Colonic mucosa (tissue), 4 donors: ENCODE results near the gene PRPH. TPM values are rescaled to one million over a fixed set of nuclear protein-coding genes. Genes with fewer than 3 reads are reported as not detected.

Experiments used
- DNase-seq: peaks from one replicate; pipeline ENCODE4 v3.0.0-alpha.2; 2020
- H3K27ac ChIP-seq: fragments of 200-600 bp; one replicate; pipeline ENCODE4 v1.8.0; 2021
- H3K27me3 ChIP-seq: fragments of 200-600 bp; one replicate; pipeline ENCODE4 v1.8.0; 2021
- H3K36me3 ChIP-seq: fragments of 200-600 bp; one replicate; pipeline ENCODE4 v1.8.0; 2021
- H3K4me1 ChIP-seq: fragments of 200-600 bp; one replicate; pipeline ENCODE4 v1.8.0; 2021; ENCODE audit warnings: mild to moderate bottlenecking
- H3K4me3 ChIP-seq: fragments of 200-600 bp; one replicate; pipeline ENCODE4 v1.8.0; 2021
- H3K9ac ChIP-seq, 2 donors: one replicate each; pipeline ENCODE4 v1.7.0; 2013; ENCODE audit warnings: control low read depth in 2 of 2, low read depth in 2 of 2, low read length in 2 of 2
- H3K9me3 ChIP-seq: fragments of 200-600 bp; one replicate; pipeline ENCODE4 v1.8.0; 2021
- intact Hi-C: fragments of 100-400 bp; cut with DNase I; formaldehyde crosslinking; loops from one replicate; pipeline ENCODE4 v1.14.1; 2022
- total RNA-seq, 2 donors: library from RNA; stranded (reverse); fragmentation: NEBNext Ultra II Directional in 1 of 2; extraction: Animal tissue kit (Norgen Biotek cat#: 25700) in 1 of 2; gene quantifications; one replicate each; pipeline ENCODE4 v1.2.1, GENCODE V29; 2021
- TF ChIP-seq, protein P1 (sequence below): fragments of 200-600 bp; IDR thresholded peaks from one replicate; pipeline ENCODE4 v1.8.0; 2022; ENCODE audit warnings: antibody characterized with exemption, mild to moderate bottlenecking
- donor health status: healthy.
- donor health status: DM: no; HTN: no; CAD: no.
- donor health status: DM: no; HTN: no; CAD: no.

The PRPH gene
- total RNA-seq, 2 donors from 2014 or later: 3.9 to 21.9 TPM

DNA sequence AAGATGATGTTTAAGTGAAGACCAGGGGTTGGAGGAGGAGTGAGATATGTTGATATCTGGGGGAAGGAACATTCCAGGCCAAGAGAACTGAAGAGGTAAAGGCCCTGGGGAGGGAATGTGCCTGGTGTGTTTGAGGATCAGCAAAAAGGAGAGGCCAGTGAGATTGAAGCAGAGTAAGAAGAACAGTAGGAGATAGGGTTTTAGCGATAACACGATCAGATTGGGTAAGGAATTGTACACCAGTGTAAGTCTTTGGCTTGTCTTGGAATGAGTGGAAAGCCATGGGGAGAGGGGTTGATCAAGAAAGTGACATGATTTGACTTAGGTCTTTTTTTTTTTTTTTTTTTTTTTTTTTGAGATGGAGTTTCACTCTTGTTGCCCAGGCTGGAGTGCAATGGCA lies 32.9 kb downstream of the PRPH start:
- peaks cover 5% of the 10 kb centered on the region for H3K4me1 ChIP-seq
- H3K9me3 ChIP-seq: no peaks in the 10 kb centered on the region
- TF ChIP-seq, protein P1, sequence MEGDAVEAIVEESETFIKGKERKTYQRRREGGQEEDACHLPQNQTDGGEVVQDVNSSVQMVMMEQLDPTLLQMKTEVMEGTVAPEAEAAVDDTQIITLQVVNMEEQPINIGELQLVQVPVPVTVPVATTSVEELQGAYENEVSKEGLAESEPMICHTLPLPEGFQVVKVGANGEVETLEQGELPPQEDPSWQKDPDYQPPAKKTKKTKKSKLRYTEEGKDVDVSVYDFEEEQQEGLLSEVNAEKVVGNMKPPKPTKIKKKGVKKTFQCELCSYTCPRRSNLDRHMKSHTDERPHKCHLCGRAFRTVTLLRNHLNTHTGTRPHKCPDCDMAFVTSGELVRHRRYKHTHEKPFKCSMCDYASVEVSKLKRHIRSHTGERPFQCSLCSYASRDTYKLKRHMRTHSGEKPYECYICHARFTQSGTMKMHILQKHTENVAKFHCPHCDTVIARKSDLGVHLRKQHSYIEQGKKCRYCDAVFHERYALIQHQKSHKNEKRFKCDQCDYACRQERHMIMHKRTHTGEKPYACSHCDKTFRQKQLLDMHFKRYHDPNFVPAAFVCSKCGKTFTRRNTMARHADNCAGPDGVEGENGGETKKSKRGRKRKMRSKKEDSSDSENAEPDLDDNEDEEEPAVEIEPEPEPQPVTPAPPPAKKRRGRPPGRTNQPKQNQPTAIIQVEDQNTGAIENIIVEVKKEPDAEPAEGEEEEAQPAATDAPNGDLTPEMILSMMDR: no peak
- no peaks in the 10 kb centered on the region for H3K36me3 ChIP-seq
- no peak overlapping the region for H3K4me3 ChIP-seq
- intact Hi-C loops: no loop called here
- no peak overlapping the region for H3K9ac ChIP-seq
- H3K27ac ChIP-seq: no peak overlapping the region
- no peaks in the 10 kb centered on the region for H3K27me3 ChIP-seq
- no peak for DNase-seq

DNA sequence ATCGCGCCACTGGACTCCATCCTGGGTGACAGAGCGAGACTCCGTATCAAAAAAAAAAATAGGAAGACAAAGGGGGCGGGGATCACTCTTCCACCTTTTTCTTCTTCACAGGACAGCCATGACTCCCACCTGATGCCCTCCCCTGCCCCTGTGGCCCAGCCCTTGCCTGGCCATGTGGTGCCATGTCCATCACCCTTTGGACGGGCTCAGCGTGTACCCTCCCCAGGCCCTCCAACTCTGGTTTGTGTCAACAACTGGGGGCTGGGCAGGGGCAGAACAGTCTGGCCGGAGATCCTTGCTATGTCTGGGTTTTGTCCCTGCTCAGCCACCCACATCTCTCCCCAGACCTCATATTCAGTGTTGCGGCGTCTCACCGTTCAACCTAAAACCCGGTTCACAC lies 33.9 kb downstream of the PRPH start:
- Histone ChIP-seq H3K4me1 (peaks cover 2% of the 10 kb centered on the region), H3K9ac (no peak overlapping the region), H3K36me3 (no peaks in the 10 kb centered on the region), H3K4me3 (no peak overlapping the region), H3K27ac (no peak overlapping the region), H3K27me3 (peaks cover 4% of the 10 kb centered on the region), H3K9me3 (no peaks in the 10 kb centered on the region)
- intact Hi-C loops: no loop called here
- TF ChIP-seq, protein P1: no peak
- no peak for DNase-seq

DNA sequence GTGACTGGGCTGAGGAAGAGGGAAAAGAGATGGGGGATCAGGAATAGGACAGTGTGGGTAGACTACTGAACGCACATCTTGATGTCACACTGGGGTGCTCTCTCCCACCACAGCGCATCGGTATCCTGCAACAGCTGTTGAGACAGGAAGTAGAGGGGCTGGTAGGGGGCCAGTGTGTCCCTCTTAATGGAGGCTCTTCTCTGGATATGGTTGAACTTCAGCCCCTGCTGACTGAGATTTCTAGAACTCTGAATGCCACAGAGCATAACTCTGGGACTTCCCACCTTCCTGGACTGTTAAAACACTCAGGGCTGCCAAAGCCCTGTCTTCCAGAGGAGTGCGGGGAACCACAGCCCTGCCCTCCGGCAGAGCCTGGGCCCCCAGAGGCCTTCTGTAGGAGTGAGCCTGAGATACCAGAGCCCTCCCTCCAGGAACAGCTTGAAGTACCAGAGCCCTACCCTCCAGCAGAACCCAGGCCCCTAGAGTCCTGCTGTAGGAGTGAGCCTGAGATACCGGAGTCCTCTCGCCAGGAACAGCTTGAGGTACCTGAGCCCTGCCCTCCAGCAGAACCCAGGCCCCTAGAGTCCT lies 35.2 kb downstream of the PRPH start:
- H3K9ac ChIP-seq: peak overlapping the region in 1 of 2 donors; percentile 30

DNA sequence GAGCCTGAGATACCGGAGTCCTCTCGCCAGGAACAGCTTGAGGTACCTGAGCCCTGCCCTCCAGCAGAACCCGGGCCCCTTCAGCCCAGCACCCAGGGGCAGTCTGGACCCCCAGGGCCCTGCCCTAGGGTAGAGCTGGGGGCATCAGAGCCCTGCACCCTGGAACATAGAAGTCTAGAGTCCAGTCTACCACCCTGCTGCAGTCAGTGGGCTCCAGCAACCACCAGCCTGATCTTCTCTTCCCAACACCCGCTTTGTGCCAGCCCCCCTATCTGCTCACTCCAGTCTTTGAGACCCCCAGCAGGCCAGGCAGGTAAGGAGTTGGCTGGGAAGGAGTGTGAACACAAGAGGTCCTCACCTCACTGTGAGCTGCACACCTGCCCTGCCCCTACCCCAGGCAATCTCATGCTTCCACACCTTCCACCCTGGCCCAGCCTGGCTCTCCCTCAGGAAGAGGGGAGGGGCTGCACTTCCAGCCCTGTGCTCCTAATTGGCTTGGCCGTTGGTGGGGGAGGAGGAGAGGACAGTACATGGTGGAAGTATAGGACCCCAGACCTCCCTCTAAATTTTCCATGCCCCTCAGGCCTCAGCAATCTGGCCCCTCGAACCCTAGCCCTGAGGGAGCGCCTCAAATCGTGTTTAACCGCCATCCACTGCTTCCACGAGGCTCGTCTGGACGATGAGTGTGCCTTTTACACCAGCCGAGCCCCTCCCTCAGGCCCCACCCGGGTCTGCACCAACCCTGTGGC lies 35.9 kb downstream of the PRPH start:
- intact Hi-C loops: no loop called here
- Histone ChIP-seq H3K27me3 (peaks cover 20% of the 10 kb centered on the region), H3K27ac (no peak overlapping the region), H3K9me3 (no peaks in the 10 kb centered on the region), H3K9ac (no peak overlapping the region), H3K4me1 (no peaks in the 10 kb centered on the region), H3K4me3 (no peak overlapping the region), H3K36me3 (no peaks in the 10 kb centered on the region)
- TF ChIP-seq, protein P1: no peak
- DNase-seq: no peak

More for the DNA sequence above, 35.2 kb downstream of the PRPH start:
- TF ChIP-seq, protein P1: no peak
- H3K36me3 ChIP-seq: no peaks in the 10 kb centered on the region
- intact Hi-C loops: no loop called here
- no peaks in the 10 kb centered on the region for H3K9me3 ChIP-seq
- H3K27ac ChIP-seq: no peak overlapping the region
- no peak for DNase-seq
- H3K4me3 ChIP-seq: no peak overlapping the region
- H3K27me3 ChIP-seq: peaks cover 16% of the 10 kb centered on the region
- no peaks in the 10 kb centered on the region for H3K4me1 ChIP-seq

DNA sequence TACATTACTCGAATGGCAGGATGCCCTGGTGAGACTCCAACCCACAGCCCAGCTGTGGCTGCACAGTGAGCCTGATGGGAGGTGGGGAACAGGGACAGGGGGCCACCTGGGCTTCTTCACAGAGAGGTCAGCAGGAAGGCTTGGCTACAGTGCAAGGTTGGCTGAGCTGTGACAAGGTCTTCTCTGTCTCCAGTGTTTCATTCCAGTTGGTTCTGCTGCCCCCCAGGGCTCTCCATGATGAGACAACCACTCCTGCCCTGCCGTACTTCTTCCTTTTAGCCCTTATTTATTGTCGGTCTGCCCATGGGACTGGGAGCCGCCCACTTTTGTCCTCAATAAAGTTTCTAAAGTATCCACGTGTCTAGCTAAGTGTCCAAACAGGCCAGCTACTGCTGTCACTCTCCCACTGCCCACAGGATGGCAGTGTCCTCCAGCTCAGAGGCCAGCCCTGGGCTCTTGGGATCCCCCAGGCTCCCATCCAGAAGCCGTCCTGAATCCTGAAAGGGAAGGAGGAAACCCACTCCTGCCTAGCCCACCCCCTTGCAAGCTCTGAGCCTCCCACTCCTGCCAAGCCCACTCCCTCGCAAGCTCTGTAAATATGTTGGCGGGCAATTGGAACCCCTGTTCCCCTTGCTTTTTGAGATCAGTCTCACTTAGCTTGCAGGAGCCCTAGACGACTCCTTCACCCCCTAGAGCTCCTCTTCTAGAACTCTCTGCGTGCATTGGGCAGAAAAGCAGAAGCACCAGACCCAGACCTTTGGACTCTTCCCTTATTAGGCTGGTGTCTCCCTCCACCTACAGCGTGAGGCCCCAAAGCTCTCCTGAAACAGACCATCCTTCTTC lies 36.7 kb downstream of the PRPH start:
- Histone ChIP-seq H3K36me3 (no peaks in the 10 kb centered on the region), H3K9me3 (no peaks in the 10 kb centered on the region), H3K9ac (no peak overlapping the region), H3K4me3 (no peak overlapping the region), H3K27ac (no peak overlapping the region), H3K4me1 (peaks cover 3% of the 10 kb centered on the region), H3K27me3 (peaks cover 28% of the 10 kb centered on the region)
- TF ChIP-seq, protein P1: peak; percentile 66
- intact Hi-C loops: no loop called here
- DNase-seq: peak; percentile 70
